ENCODE measurements around the gene ATP6V0C.

The ATP6V0C gene

DNA sequence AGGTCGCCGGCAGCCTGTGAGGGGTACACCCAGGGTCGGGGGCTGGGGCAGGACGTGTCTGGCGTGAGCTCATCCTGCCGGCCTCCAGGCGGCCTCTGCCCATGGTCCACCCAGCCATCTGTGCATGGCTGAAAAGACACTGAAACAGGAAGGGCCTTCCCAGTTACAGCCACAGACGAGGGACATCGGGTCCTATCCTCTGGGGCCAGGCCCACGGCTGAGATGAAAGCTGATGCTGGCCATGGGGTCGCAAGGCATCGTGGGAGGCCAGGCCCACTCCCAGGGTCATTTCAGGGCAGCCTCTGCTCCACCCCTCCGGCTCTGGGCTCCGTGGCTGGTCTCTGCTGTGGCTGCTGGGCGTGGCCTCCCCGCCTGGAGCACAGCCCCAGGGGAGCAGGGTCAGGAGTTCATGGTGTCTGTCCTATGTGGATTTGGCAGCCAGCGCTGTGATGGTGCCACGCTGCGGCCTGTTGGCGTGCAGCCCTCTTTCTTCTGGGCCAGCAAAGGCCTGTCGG, 16.6 kb upstream of the ATP6V0C start:
- no peaks in the 10 kb centered on the region for H3F3A ChIP-seq (ENCODE audit: insufficient read depth, low read length)
- TF ChIP-seq EZH2 (optimal IDR thresholded peaks at IDR 0.05; ENCODE audit: low read depth, low read length), result no peak
- TF ChIP-seq CTCF (IDR thresholded peaks at IDR 0.05; ENCODE audit: low read length), result no peak
- TF ChIP-seq EZH2phosphoT487 (IDR thresholded peaks at IDR 0.05; ENCODE audit: low read length), result no peak
- DNase-seq, result no peak
- no peak overlapping the region for H3K4me2 ChIP-seq (ENCODE audit: low read depth, low read length)
- no peak overlapping the region for H3K9ac ChIP-seq (ENCODE audit: low read length)
- H3K4me3 ChIP-seq (ENCODE audit: low read length), result no peak overlapping the region
- no peak overlapping the region for H3K27ac ChIP-seq (ENCODE audit: low read length)
- no peaks in the 10 kb centered on the region for H3K79me2 ChIP-seq (ENCODE audit: low read length)
- no peak overlapping the region for H2AFZ ChIP-seq (ENCODE audit: low read length)
- H3K9me2 ChIP-seq (replicated peaks; ENCODE audit: insufficient read depth, low read length), result no peaks in the 10 kb centered on the region
- H3K9me3 ChIP-seq (replicated peaks; ENCODE audit: insufficient read depth, low read length), result no peaks in the 10 kb centered on the region
- 0 out of 2 replicates have a peak, but pooled peaks cover 2% of the 10 kb centered on the region for H3K4me1 ChIP-seq (ENCODE audit: low read length)
- no peaks in the 10 kb centered on the region for H3K27me3 ChIP-seq (replicated peaks; ENCODE audit: insufficient read depth, low read length)
- H4K20me1 ChIP-seq (ENCODE audit: insufficient read depth, low read length), result no peaks in the 10 kb centered on the region
- no peaks in the 10 kb centered on the region for H3K36me3 ChIP-seq (replicated peaks; ENCODE audit: insufficient read depth, low read length)

GRCh38 chr16:2497695-2498484, 15.9 kb upstream of the ATP6V0C start:
- TF ChIP-seq CTCF (IDR thresholded peaks at IDR 0.05; ENCODE audit: low read length) (no peak), EZH2phosphoT487 (IDR thresholded peaks at IDR 0.05; ENCODE audit: low read length) (no peak), EZH2 (optimal IDR thresholded peaks at IDR 0.05; ENCODE audit: low read depth, low read length) (no peak)

DNA sequence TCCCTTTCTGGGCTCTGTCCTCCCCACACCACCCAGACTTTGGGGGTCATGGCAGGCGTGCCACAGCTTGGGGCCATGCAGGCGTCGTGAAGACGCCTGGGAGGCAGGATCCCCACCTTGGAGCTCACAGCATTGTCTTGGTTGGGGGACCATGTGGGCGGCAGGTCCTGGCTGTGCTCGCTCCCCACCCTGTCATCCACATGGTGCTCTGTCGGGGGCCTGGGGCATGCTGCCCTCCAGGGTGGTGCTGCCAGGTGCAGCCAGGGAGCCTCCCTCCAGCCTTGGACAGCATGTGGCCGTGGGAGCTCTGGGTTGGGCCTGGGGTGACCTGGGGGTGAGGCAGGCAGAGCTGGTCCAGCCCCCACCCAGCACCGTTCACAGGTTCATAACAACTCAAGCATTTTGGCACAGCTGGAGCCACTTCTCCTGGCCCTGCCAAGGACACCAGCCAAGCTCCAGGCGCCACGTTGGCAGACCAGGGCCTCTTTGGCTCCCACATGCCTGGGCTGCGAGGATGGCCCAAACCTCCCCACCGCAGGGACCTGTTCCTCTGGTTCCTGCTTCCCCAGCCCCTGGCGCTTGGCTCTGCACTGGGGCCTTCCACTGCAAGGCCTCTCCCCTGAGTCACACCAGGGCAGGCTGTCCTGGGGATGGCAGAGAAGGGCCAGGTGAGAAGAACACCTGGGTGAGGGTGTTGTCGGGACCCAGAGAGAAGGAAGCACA, 15.1 kb upstream of the ATP6V0C start:
- 0 out of 2 replicates have a peak, but pooled peaks cover 2% of the 10 kb centered on the region for H3K4me1 ChIP-seq (ENCODE audit: low read length)
- H3F3A ChIP-seq (ENCODE audit: insufficient read depth, low read length), result no peaks in the 10 kb centered on the region
- H3K27ac ChIP-seq (ENCODE audit: low read length), result no peak overlapping the region
- H3K79me2 ChIP-seq (ENCODE audit: low read length), result no peaks in the 10 kb centered on the region
- no peak overlapping the region for H3K9ac ChIP-seq (ENCODE audit: low read length)
- no peak overlapping the region for H3K4me2 ChIP-seq (ENCODE audit: low read depth, low read length)
- H3K4me3 ChIP-seq (ENCODE audit: low read length), result no peak overlapping the region
- DNase-seq, result no peak
- H2AFZ ChIP-seq (ENCODE audit: low read length), result no peak overlapping the region
- H3K9me2 ChIP-seq (replicated peaks; ENCODE audit: insufficient read depth, low read length), result no peaks in the 10 kb centered on the region
- TF ChIP-seq EZH2phosphoT487 (IDR thresholded peaks at IDR 0.05; ENCODE audit: low read length) (no peak), CTCF (IDR thresholded peaks at IDR 0.05; ENCODE audit: low read length) (no peak), EZH2 (optimal IDR thresholded peaks at IDR 0.05; ENCODE audit: low read depth, low read length) (no peak)
- H3K36me3 ChIP-seq (replicated peaks; ENCODE audit: insufficient read depth, low read length), result no peaks in the 10 kb centered on the region
- no peaks in the 10 kb centered on the region for H4K20me1 ChIP-seq (ENCODE audit: insufficient read depth, low read length)
- H3K27me3 ChIP-seq (replicated peaks; ENCODE audit: insufficient read depth, low read length), result no peaks in the 10 kb centered on the region
- no peaks in the 10 kb centered on the region for H3K9me3 ChIP-seq (replicated peaks; ENCODE audit: insufficient read depth, low read length)

More at GRCh38 chr16:2497695-2498484, 15.9 kb upstream of the ATP6V0C start:
- H3K9ac ChIP-seq (ENCODE audit: low read length), result no peak overlapping the region
- 0 out of 2 replicates have a peak, but pooled peaks cover 2% of the 10 kb centered on the region for H3K4me1 ChIP-seq (ENCODE audit: low read length)
- no peak overlapping the region for H3K4me3 ChIP-seq (ENCODE audit: low read length)
- H3K4me2 ChIP-seq (ENCODE audit: low read depth, low read length), result no peak overlapping the region
- no peaks in the 10 kb centered on the region for H3F3A ChIP-seq (ENCODE audit: insufficient read depth, low read length)
- H2AFZ ChIP-seq (ENCODE audit: low read length), result no peak overlapping the region
- no peaks in the 10 kb centered on the region for H3K27me3 ChIP-seq (replicated peaks; ENCODE audit: insufficient read depth, low read length)
- H3K79me2 ChIP-seq (ENCODE audit: low read length), result no peaks in the 10 kb centered on the region
- no peak for DNase-seq
- no peaks in the 10 kb centered on the region for H3K36me3 ChIP-seq (replicated peaks; ENCODE audit: insufficient read depth, low read length)
- no peaks in the 10 kb centered on the region for H3K9me2 ChIP-seq (replicated peaks; ENCODE audit: insufficient read depth, low read length)
- H4K20me1 ChIP-seq (ENCODE audit: insufficient read depth, low read length), result no peaks in the 10 kb centered on the region
- no peaks in the 10 kb centered on the region for H3K9me3 ChIP-seq (replicated peaks; ENCODE audit: insufficient read depth, low read length)
- H3K27ac ChIP-seq (ENCODE audit: low read length), result no peak overlapping the region

Measured in MM.1S (cell line).